HUES64 (cell line): ENCODE measurements around the gene MROH2A. TPM values are rescaled to one million over a fixed set of nuclear protein-coding genes. Genes with fewer than 3 reads are reported as not detected.
"Not testable (repeated sequence)": the region's sequence is repeated elsewhere in the genome, so short reads cannot be mapped to it uniquely, and the experiment has no call there.

Experiments
- H3K27ac ChIP-seq: 2 replicates; pipeline ENCODE4 v1.7.0; 2013; ENCODE audit warnings: low read depth, low read length, inconsistent platforms
- H3K27me3 ChIP-seq: 2 replicates; pipeline ENCODE4 v1.6.1; 2013; ENCODE audit warnings: mild to moderate bottlenecking, low read length; ENCODE audit not compliant: insufficient read depth
- H3K36me3 ChIP-seq: 2 replicates; pipeline ENCODE4 v1.6.1; 2013; ENCODE audit warnings: mild to moderate bottlenecking, low read length; ENCODE audit not compliant: insufficient read depth
- H3K4me1 ChIP-seq: 2 replicates; pipeline ENCODE4 v1.6.1; 2013; ENCODE audit warnings: mild to moderate bottlenecking, low read length, moderate library complexity; ENCODE audit not compliant: insufficient read depth
- H3K4me3 ChIP-seq: 2 replicates; pipeline ENCODE4 v1.5.1; 2013; ENCODE audit warnings: mild to moderate bottlenecking, low read length, moderate library complexity
- H3K9ac ChIP-seq: 2 replicates; pipeline ENCODE4 v1.6.1; 2013; ENCODE audit warnings: mild to moderate bottlenecking, low read depth, low read length
- H3K9me3 ChIP-seq: 2 replicates; pipeline ENCODE4 v1.6.1; 2013; ENCODE audit warnings: low read depth, low read length; ENCODE audit not compliant: insufficient read depth
- WGBS: fragments of 150-250, 120-280 bp; methylation state at CpG from one replicate; pipeline ENCODE4 v1.1.7; 2013; ENCODE audit warnings: missing lambda C conversion rate; 5-methylcytosine and 5-hydroxymethylcytosine counted together
- polyA plus RNA-seq, 2 experiments: library from polyadenylated mRNA; stranded (reverse); fragments of 50-300 nt; gene quantifications; one replicate each; pipeline ENCODE4 v1.2.3, GENCODE V29; 2013

The MROH2A gene
- polyA plus RNA-seq (2013, experiment 1 of 2), result not detected
- polyA plus RNA-seq (2013, experiment 2 of 2), result not detected

GRCh38 chr2:233778030-233778429 is at the start of gene MROH2A:
TSS of gene MROH2A (plus strand) at chr2:233778330. CDS start at chr2:233779359, 1,029 bp downstream.
- no peaks in the 10 kb centered on the region for H3K9me3 ChIP-seq
- WGBS, result 91% methylated on average over 2 of the region's 2 CpGs
- no peaks in the 10 kb centered on the region for H3K4me1 ChIP-seq
- no peaks in the 10 kb centered on the region for H3K36me3 ChIP-seq
- no peak within 1 kb of the TSS for H3K9ac ChIP-seq
- H3K4me3 ChIP-seq, result no peak within 1 kb of the TSS
- H3K27me3 ChIP-seq, result no peaks in the 10 kb centered on the region
- no peak within 1 kb of the TSS for H3K27ac ChIP-seq

GRCh38 chr2:233728723-233729301 is 49.3 kb upstream of the MROH2A start, which contains the start of gene UGT1A3:
TSS of gene UGT1A3 (plus strand) at chr2:233729042. CDS start at chr2:233729127, 85 bp downstream.
- Histone ChIP-seq H3K9me3 (no peaks in the 10 kb centered on the region), H3K27ac (no peak within 1 kb of the TSS), H3K27me3 (no peaks in the 10 kb centered on the region), H3K4me1 (no peaks in the 10 kb centered on the region), H3K36me3 (no peaks in the 10 kb centered on the region), H3K9ac (no peak within 1 kb of the TSS), H3K4me3 (no peak within 1 kb of the TSS)
- 91% methylated on average over 8 of the region's 8 CpGs for WGBS

- H3K9ac ChIP-seq, H3K9me3 ChIP-seq, H3K36me3 ChIP-seq, H3K27me3 ChIP-seq, H3K27ac ChIP-seq, H3K4me3 ChIP-seq, H3K4me1 ChIP-seq: not testable (repeated sequence)
- 91% methylated on average over 14 of the region's 14 CpGs for WGBS
Measured at GRCh38 chr2:233736868-233737653, 41.1 kb upstream of the MROH2A start.

GRCh38 chr2:233740870-233741269 is 37.3 kb upstream of the MROH2A start:
- Histone ChIP-seq H3K9ac (no peak overlapping the region), H3K27me3 (no peaks in the 10 kb centered on the region), H3K9me3 (no peaks in the 10 kb centered on the region), H3K27ac (no peak overlapping the region), H3K4me1 (no peaks in the 10 kb centered on the region), H3K36me3 (no peaks in the 10 kb centered on the region), H3K4me3 (no peak overlapping the region)
- WGBS, result 80% methylated on average over 2 of the region's 2 CpGs

GRCh38 chr2:233743464-233744259 is 34.5 kb upstream of the MROH2A start:
- Histone ChIP-seq H3K27ac (no peak overlapping the region), H3K27me3 (no peaks in the 10 kb centered on the region), H3K4me3 (no peak overlapping the region), H3K9me3 (no peaks in the 10 kb centered on the region; the same call in 1 of the 2 replicates), H3K36me3 (no peaks in the 10 kb centered on the region), H3K4me1 (no peaks in the 10 kb centered on the region), H3K9ac (no peak overlapping the region)
- 97% methylated on average over 44 of the region's 46 CpGs for WGBS

- peaks cover 5% of the 10 kb centered on the region; the same call in 1 of the 2 replicates for H3K9me3 ChIP-seq
- no peak overlapping the region for H3K27ac ChIP-seq
- WGBS, result 87% methylated on average over 5 of the region's 5 CpGs
- H3K27me3 ChIP-seq, result no peaks in the 10 kb centered on the region
- no peaks in the 10 kb centered on the region for H3K4me1 ChIP-seq
- no peak overlapping the region for H3K9ac ChIP-seq
- no peaks in the 10 kb centered on the region for H3K36me3 ChIP-seq
- H3K4me3 ChIP-seq, result no peak overlapping the region
Measured at GRCh38 chr2:233745073-233745755, 32.9 kb upstream of the MROH2A start.

- H3K27ac ChIP-seq, H3K4me1 ChIP-seq, H3K27me3 ChIP-seq, H3K4me3 ChIP-seq, H3K9ac ChIP-seq, H3K36me3 ChIP-seq: not testable (repeated sequence)
- 90% methylated on average over 2 of the region's 2 CpGs for WGBS
- peaks cover 10% of the 10 kb centered on the region for H3K9me3 ChIP-seq
Measured at GRCh38 chr2:233745838-233746237, 32.3 kb upstream of the MROH2A start.

GRCh38 chr2:233746475-233747282 is 31.5 kb upstream of the MROH2A start:
- no peaks in the 10 kb centered on the region for H3K36me3 ChIP-seq
- H3K4me1 ChIP-seq, result no peaks in the 10 kb centered on the region
- H3K4me3 ChIP-seq, result no peak overlapping the region
- peaks cover 15% of the 10 kb centered on the region for H3K9me3 ChIP-seq
- no peaks in the 10 kb centered on the region for H3K27me3 ChIP-seq
- 85% methylated on average over 10 of the region's 10 CpGs for WGBS
- no peak overlapping the region for H3K9ac ChIP-seq
- no peak overlapping the region for H3K27ac ChIP-seq

GRCh38 chr2:233747283-233747544 is 30.9 kb upstream of the MROH2A start:
- no peaks in the 10 kb centered on the region for H3K36me3 ChIP-seq
- H3K9ac ChIP-seq, result no peak overlapping the region
- H3K9me3 ChIP-seq, result peaks cover 18% of the 10 kb centered on the region
- H3K27ac ChIP-seq, result no peak overlapping the region
- 94% methylated on average over 6 of the region's 6 CpGs for WGBS
- H3K4me1 ChIP-seq, result no peaks in the 10 kb centered on the region
- H3K27me3 ChIP-seq, result no peaks in the 10 kb centered on the region
- H3K4me3 ChIP-seq, result no peak overlapping the region

GRCh38 chr2:233750689-233751088 is 27.4 kb upstream of the MROH2A start:
- H3K4me1 ChIP-seq, H3K27me3 ChIP-seq, H3K9ac ChIP-seq, H3K27ac ChIP-seq, H3K36me3 ChIP-seq, H3K4me3 ChIP-seq: not testable (repeated sequence)
- WGBS, result 90% methylated on average over 2 of the region's 2 CpGs
- peaks cover 22% of the 10 kb centered on the region for H3K9me3 ChIP-seq
